K562 (cell line): ENCODE results near the gene HBP1. TPM values are rescaled to one million over a fixed set of nuclear protein-coding genes. Genes with fewer than 3 reads are reported as not detected.

Experiments
- ETV1 ChIP-seq: fragments of 450-650 bp; conservative IDR thresholded peaks from 2 replicates; pipeline ENCODE4 v1.6.1; 2016; ENCODE audit warnings: missing genetic modification characterization, control low read depth, low read depth, missing compliant biosample characterization
- MIER1 ChIP-seq: fragments of 450-650 bp; IDR thresholded peaks from 2 replicates; pipeline ENCODE4 v1.6.1; 2016; ENCODE audit warnings: antibody characterized with exemption, mild to moderate bottlenecking, low read depth
- NR1H2 ChIP-seq: sonication (generic); formaldehyde crosslinking; IDR thresholded peaks from 2 replicates; pipeline ENCODE4 v1.4.0; 2020; ENCODE audit warnings: mild to moderate bottlenecking, missing genetic modification reagents
- PRPF4 ChIP-seq: fragments of 200-400 bp; formaldehyde crosslinking; IDR thresholded peaks from one replicate; pipeline ENCODE4 v1.6.1; 2017; ENCODE audit warnings: low read length, low read depth, mild to moderate bottlenecking; ENCODE audit not compliant: insufficient read depth, poor library complexity, severe bottlenecking
- TAF7 ChIP-seq: fragments of 450-650 bp; IDR thresholded peaks from 2 replicates; pipeline ENCODE4 v1.6.1; 2016; ENCODE audit warnings: missing genetic modification characterization, missing compliant biosample characterization
- polyA plus RNA-seq, 8 experiments: library from polyadenylated mRNA; depleted of rRNA in 4 of 8; stranded (reverse) in 5 of 8; unstranded in 3 of 8; fragments of >200 nt; fragmentation: Nextera tagmentation in 2 of 8; fragmentation: Illumina TruSeq in 1 of 8; extraction: Ambion mirVana in 2 of 8; extraction: Trizol in 1 of 8; gene quantifications; 2 replicates each; pipeline versions ENCODE4 v1.2.1 to v1.2.3, GENCODE V29; 2011 to 2014; ENCODE audit warnings: inconsistent platforms in 1 of 8, missing spikeins in 1 of 8
- total RNA-seq, 7 experiments: library from RNA; depleted of rRNA in 6 of 7; stranded (reverse); fragments of >200 nt in 6 of 7; fragmentation: Illumina TruSeq in 2 of 7; extraction: Trizol in 2 of 7; gene quantifications; 2 replicates each; pipeline versions ENCODE4 v1.2.1 to v1.2.3, GENCODE V29; 2011 to 2021; ENCODE audit warnings: low replicate concordance in 1 of 7
- TF ChIP-seq, protein P1 (sequence below): IDR thresholded peaks from 2 replicates; pipeline ENCODE4 v1.6.1; 2011; ENCODE audit warnings: borderline replicate concordance, low read depth, mild to moderate bottlenecking, moderate library complexity, low read length; ENCODE audit not compliant: insufficient read depth, poor library complexity, severe bottlenecking
- TF ChIP-seq, protein P2 (sequence below): sonication (generic); formaldehyde crosslinking; IDR thresholded peaks from 2 replicates; pipeline ENCODE4 v1.8.1; 2023; ENCODE audit warnings: mild to moderate bottlenecking, missing genetic modification reagents

The HBP1 gene
- total and polyA plus RNA-seq, 9 of the 15 experiments (the other 6 are each of a cell fraction or from before 2014, with no cell fraction given) = 18.7 to 59.9 (median 27.0) TPM

- TF ChIP-seq PRPF4 = no peak
- TF ChIP-seq, protein P1, sequence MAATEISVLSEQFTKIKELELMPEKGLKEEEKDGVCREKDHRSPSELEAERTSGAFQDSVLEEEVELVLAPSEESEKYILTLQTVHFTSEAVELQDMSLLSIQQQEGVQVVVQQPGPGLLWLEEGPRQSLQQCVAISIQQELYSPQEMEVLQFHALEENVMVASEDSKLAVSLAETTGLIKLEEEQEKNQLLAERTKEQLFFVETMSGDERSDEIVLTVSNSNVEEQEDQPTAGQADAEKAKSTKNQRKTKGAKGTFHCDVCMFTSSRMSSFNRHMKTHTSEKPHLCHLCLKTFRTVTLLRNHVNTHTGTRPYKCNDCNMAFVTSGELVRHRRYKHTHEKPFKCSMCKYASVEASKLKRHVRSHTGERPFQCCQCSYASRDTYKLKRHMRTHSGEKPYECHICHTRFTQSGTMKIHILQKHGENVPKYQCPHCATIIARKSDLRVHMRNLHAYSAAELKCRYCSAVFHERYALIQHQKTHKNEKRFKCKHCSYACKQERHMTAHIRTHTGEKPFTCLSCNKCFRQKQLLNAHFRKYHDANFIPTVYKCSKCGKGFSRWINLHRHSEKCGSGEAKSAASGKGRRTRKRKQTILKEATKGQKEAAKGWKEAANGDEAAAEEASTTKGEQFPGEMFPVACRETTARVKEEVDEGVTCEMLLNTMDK = no peak
- no peak for TF ChIP-seq TAF7 (tag)
- TF ChIP-seq MIER1 = no peak
- TF ChIP-seq NR1H2 (CRISPR knock-in tag) = no peak
- TF ChIP-seq, protein P2, sequence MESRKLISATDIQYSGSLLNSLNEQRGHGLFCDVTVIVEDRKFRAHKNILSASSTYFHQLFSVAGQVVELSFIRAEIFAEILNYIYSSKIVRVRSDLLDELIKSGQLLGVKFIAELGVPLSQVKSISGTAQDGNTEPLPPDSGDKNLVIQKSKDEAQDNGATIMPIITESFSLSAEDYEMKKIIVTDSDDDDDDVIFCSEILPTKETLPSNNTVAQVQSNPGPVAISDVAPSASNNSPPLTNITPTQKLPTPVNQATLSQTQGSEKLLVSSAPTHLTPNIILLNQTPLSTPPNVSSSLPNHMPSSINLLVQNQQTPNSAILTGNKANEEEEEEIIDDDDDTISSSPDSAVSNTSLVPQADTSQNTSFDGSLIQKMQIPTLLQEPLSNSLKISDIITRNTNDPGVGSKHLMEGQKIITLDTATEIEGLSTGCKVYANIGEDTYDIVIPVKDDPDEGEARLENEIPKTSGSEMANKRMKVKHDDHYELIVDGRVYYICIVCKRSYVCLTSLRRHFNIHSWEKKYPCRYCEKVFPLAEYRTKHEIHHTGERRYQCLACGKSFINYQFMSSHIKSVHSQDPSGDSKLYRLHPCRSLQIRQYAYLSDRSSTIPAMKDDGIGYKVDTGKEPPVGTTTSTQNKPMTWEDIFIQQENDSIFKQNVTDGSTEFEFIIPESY = no peak
- TF ChIP-seq ETV1 (tag) = no peak
- TF ChIP-seq, all 486 proteins: peak for 0
Measured at GRCh38 chr7:107212725-107213124, 43.9 kb downstream of the HBP1 start (continued).
